Smooth muscle cell (in vitro differentiated cells): Measurements from ENCODE around the gene LGI2. TPM values are rescaled to one million over a fixed set of nuclear protein-coding genes. Genes with fewer than 3 reads are reported as not detected.

Experiments
- DNase-seq: peaks from one replicate; lab custom pipeline; 2025; ENCODE audit not compliant: unreplicated experiment; lab: John Stamatoyannopoulos, UW
- H2AFZ ChIP-seq: fragments of 200-600 bp; sonication (generic); 2 replicates; pipeline ENCODE4 v1.6.0; 2016; ENCODE audit warnings: antibody characterized with exemption, low read depth, mild to moderate bottlenecking
- H3F3A ChIP-seq: fragments of 200-600 bp; sonication (generic); 2 replicates; pipeline ENCODE4 v1.6.0; 2017; ENCODE audit warnings: antibody characterized with exemption, low read depth
- H3K27ac ChIP-seq: fragments of 200-600 bp; sonication (generic); 2 replicates; pipeline ENCODE4 v1.5.1; 2016; ENCODE audit warnings: low read depth, mild to moderate bottlenecking
- H3K27me3 ChIP-seq: fragments of 200-600 bp; sonication (generic); 2 replicates; pipeline ENCODE4 v1.6.1; 2016; ENCODE audit warnings: low read depth, mild to moderate bottlenecking
- H3K36me3 ChIP-seq: fragments of 200-600 bp; sonication (generic); 2 replicates; pipeline ENCODE4 v1.5.1; 2016; ENCODE audit warnings: low read depth
- H3K4me1 ChIP-seq: fragments of 200-600 bp; sonication (generic); 2 replicates; pipeline ENCODE4 v1.5.1; 2016; ENCODE audit warnings: low read depth
- H3K4me2 ChIP-seq: fragments of 200-600 bp; sonication (generic); 2 replicates; pipeline ENCODE4 v1.6.0; 2016; ENCODE audit warnings: mild to moderate bottlenecking
- H3K4me3 ChIP-seq: fragments of 200-600 bp; sonication (generic); 2 replicates; pipeline ENCODE4 v1.5.1; 2016; ENCODE audit warnings: mild to moderate bottlenecking
- H3K79me2 ChIP-seq: fragments of 200-600 bp; sonication (generic); 2 replicates; pipeline ENCODE4 v1.6.0; 2016; ENCODE audit warnings: low read depth, mild to moderate bottlenecking
- H3K9ac ChIP-seq: fragments of 200-600 bp; sonication (generic); 2 replicates; pipeline ENCODE4 v1.6.0; 2016; ENCODE audit warnings: low read depth
- H3K9me3 ChIP-seq: fragments of 200-600 bp; sonication (generic); replicated peaks from 2 replicates; pipeline ENCODE4 v1.5.1; 2016; ENCODE audit warnings: low read depth
- H4K20me1 ChIP-seq: fragments of 200-600 bp; sonication (generic); 2 replicates; pipeline ENCODE4 v1.6.0; 2016; ENCODE audit warnings: low read depth
- WGBS: methylation state at CpG from one replicate; pipeline ENCODE4 v1.1.7; 2016; ENCODE audit warnings: low lambda C conversion rate; 5-methylcytosine and 5-hydroxymethylcytosine counted together
- polyA plus RNA-seq: library from polyadenylated mRNA; unstranded; fragments of >200 nt; fragmentation: Nextera tagmentation; extraction: Ambion mirVana; gene quantifications from 2 replicates; pipeline ENCODE4 v1.2.1, GENCODE V29; 2016
- total RNA-seq: library from RNA; depleted of rRNA; stranded (reverse); fragments of >200 nt; gene quantifications from 2 replicates; pipeline ENCODE4 v1.2.3, GENCODE V29; 2014
- TF ChIP-seq, protein P1 (sequence below): fragments of 200-600 bp; sonication (generic); IDR thresholded peaks from 2 replicates; pipeline ENCODE4 v1.5.1; 2017; ENCODE audit warnings: borderline replicate concordance, mild to moderate bottlenecking, antibody characterized with exemption; ENCODE audit not compliant: insufficient read depth, poor library complexity, severe bottlenecking

The LGI2 gene
- total and polyA plus RNA-seq, 2 experiments from 2014 or later = 3.1 to 9.3 TPM

DNA sequence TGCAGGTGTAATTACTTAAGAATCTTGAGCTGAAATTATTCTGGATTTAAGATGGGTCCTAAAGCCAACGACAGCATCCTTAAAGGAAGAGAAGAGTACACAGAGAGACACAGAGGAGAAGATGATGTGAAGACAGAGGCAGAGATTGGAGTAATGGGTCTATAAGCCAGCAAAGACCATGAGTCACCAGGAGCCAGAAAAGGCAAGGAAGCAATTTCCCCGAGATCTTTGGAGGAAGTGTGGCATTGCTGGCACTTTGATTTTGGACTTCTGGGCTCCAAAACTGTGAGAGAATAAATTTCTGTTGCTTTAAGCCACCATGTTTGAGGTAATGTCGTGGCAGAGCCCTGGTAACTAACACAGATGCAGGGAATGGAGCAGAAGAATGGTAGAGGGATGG, 32.4 kb upstream of the LGI2 start:
- no peak overlapping the region for H3K4me2 ChIP-seq

DNA sequence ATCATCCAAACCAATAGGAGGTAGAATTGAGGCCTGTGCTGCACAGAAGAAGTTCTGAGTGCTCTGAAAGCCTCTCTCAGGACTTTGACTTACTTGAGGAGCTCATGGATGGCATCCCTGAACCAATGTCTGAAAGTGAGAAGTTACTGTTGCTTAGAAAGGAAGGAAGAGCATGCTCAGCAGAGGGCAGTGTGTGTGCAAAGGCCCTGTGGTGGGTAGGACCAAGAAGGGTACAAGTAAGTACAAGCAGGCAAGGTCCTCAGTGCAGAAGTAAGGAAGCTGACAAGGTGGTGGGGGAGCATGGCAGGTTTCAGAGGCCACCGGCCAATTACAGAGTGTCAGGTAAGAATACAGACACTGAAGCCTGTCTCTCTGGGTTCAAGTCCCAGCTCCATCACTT, 31.4 kb upstream of the LGI2 start:
- TF ChIP-seq, protein P1, sequence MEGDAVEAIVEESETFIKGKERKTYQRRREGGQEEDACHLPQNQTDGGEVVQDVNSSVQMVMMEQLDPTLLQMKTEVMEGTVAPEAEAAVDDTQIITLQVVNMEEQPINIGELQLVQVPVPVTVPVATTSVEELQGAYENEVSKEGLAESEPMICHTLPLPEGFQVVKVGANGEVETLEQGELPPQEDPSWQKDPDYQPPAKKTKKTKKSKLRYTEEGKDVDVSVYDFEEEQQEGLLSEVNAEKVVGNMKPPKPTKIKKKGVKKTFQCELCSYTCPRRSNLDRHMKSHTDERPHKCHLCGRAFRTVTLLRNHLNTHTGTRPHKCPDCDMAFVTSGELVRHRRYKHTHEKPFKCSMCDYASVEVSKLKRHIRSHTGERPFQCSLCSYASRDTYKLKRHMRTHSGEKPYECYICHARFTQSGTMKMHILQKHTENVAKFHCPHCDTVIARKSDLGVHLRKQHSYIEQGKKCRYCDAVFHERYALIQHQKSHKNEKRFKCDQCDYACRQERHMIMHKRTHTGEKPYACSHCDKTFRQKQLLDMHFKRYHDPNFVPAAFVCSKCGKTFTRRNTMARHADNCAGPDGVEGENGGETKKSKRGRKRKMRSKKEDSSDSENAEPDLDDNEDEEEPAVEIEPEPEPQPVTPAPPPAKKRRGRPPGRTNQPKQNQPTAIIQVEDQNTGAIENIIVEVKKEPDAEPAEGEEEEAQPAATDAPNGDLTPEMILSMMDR = no peak
- no peaks in the 10 kb centered on the region for H3K27me3 ChIP-seq
- H4K20me1 ChIP-seq = no peaks in the 10 kb centered on the region
- no peaks in the 10 kb centered on the region for H3F3A ChIP-seq
- H3K4me2 ChIP-seq = no peak overlapping the region
- H3K4me1 ChIP-seq = peaks cover 3% of the 10 kb centered on the region
- H3K36me3 ChIP-seq = no peaks in the 10 kb centered on the region
- no peak overlapping the region for H2AFZ ChIP-seq
- WGBS = 91% methylated on average over 1 of the region's 1 CpG
- no peak overlapping the region for H3K27ac ChIP-seq
- H3K9me3 ChIP-seq = no peaks in the 10 kb centered on the region
- no peak overlapping the region for H3K9ac ChIP-seq
- no peaks in the 10 kb centered on the region for H3K79me2 ChIP-seq
- H3K4me3 ChIP-seq = no peak overlapping the region
- DNase-seq = no peak

More for the DNA sequence above, 32.4 kb upstream of the LGI2 start:
- Histone ChIP-seq H3K4me1 (peaks cover 3% of the 10 kb centered on the region), H3K9me3 (no peaks in the 10 kb centered on the region), H3K9ac (no peak overlapping the region), H3K4me3 (no peak overlapping the region), H3K27ac (no peak overlapping the region), H3F3A (no peaks in the 10 kb centered on the region), H3K79me2 (no peaks in the 10 kb centered on the region), H2AFZ (peak overlapping the region; percentile 59), H3K27me3 (no peaks in the 10 kb centered on the region), H4K20me1 (no peaks in the 10 kb centered on the region), H3K36me3 (no peaks in the 10 kb centered on the region)
- WGBS = 37% methylated on average over 3 of the region's 3 CpGs
- DNase-seq = no peak
- TF ChIP-seq, protein P1 = no peak

DNA sequence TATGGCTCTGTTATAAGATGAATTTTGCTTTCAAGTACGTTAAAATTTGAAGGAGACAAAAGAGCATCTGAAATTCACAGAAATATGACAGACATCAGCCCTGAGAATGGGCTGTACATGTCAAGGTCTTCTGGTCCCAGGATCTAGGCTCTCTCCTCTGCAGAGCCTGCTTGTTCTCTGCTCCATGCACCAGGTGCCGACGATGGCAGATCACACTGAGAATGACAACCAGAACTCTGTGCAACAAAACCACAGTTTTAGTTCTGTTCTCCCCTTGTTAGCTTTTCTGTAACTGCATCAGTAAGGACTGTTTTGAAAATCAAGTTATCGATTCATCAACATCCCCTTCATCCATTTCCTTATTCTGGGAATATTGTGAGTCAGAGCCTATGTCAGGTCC, 30.9 kb upstream of the LGI2 start:
- Histone ChIP-seq H2AFZ (no peak overlapping the region), H3K4me2 (peak overlapping the region; percentile 76), H3K4me3 (no peak overlapping the region), H3F3A (no peaks in the 10 kb centered on the region), H3K27ac (peak overlapping the region; percentile 83), H3K9me3 (no peaks in the 10 kb centered on the region), H3K36me3 (no peaks in the 10 kb centered on the region), H3K27me3 (no peaks in the 10 kb centered on the region), H3K79me2 (no peaks in the 10 kb centered on the region), H4K20me1 (no peaks in the 10 kb centered on the region), H3K9ac (no peak overlapping the region), H3K4me1 (peaks cover 3% of the 10 kb centered on the region)
- TF ChIP-seq, protein P1 = no peak
- WGBS = 87% methylated on average over 4 of the region's 4 CpGs
- DNase-seq = no peak

DNA sequence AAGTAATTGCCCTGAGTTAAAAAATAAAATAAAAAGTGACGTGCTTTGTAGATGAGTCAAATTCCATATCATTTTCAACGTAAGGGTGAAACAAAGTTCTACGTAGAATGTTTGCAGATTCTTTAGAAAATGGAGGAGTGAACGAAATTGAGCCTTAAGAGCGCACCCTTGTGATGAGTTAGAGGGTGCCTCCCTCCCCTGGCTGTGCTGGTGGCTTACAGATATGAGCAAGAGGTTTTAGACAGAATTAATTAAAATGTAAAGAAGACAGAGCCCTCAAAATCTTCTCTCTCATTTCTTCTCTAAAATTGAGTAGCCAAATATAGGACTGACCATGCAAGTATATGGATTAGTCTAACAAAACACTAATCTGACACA, 30.2 kb upstream of the LGI2 start:
- 59% methylated on average over 5 of the region's 5 CpGs for WGBS
- H3F3A ChIP-seq = no peaks in the 10 kb centered on the region
- H3K4me1 ChIP-seq = peaks cover 3% of the 10 kb centered on the region
- H3K27ac ChIP-seq = peak overlapping the region; percentile 83
- no peak overlapping the region for H3K9ac ChIP-seq
- TF ChIP-seq, protein P1 = no peak
- H3K79me2 ChIP-seq = no peaks in the 10 kb centered on the region
- no peaks in the 10 kb centered on the region for H3K9me3 ChIP-seq
- H3K4me2 ChIP-seq = peak overlapping the region; percentile 76
- DNase-seq = no peak
- no peaks in the 10 kb centered on the region for H3K27me3 ChIP-seq
- H3K36me3 ChIP-seq = no peaks in the 10 kb centered on the region
- H2AFZ ChIP-seq = no peak overlapping the region
- no peaks in the 10 kb centered on the region for H4K20me1 ChIP-seq
- no peak overlapping the region for H3K4me3 ChIP-seq
